Suprapubic skin (tissue), 4 donors: ENCODE measurements around the gene ANKRD6. TPM values are rescaled to one million over a fixed set of nuclear protein-coding genes. Genes with fewer than 3 reads are reported as not detected.

ENCODE experiments used
- DNase-seq, 2 donors: peaks; one replicate each; pipeline ENCODE4 v3.0.0-alpha.2; 2019; ENCODE audit warnings: low spot score in 2 of 2
- H3K27ac ChIP-seq: fragments of 200-600 bp; sonication (generic); one replicate; pipeline ENCODE4 v1.5.1; 2019
- H3K27me3 ChIP-seq: fragments of 200-600 bp; sonication (generic); one replicate; pipeline ENCODE4 v1.5.1; 2019
- H3K36me3 ChIP-seq: fragments of 200-600 bp; sonication (generic); one replicate; pipeline ENCODE4 v1.5.1; 2019
- H3K4me1 ChIP-seq: fragments of 200-600 bp; sonication (generic); one replicate; pipeline ENCODE4 v1.5.1; 2019
- H3K4me3 ChIP-seq: fragments of 200-600 bp; sonication (generic); one replicate; pipeline ENCODE4 v1.5.1; 2019; ENCODE audit warnings: mild to moderate bottlenecking
- H3K9me3 ChIP-seq: fragments of 200-600 bp; sonication (generic); one replicate; pipeline ENCODE4 v1.5.1; 2019
- CTCF ChIP-seq, 2 donors: fragments of 200-600 bp in 1 of 2; fragments of 450-650 bp in 1 of 2; sonication (generic) in 1 of 2; IDR thresholded peaks; one replicate each; pipeline ENCODE4 v1.5.1; 2016 to 2019; ENCODE audit warnings: antibody characterized with exemption in 2 of 2, mild to moderate bottlenecking in 1 of 2, moderate library complexity in 1 of 2
- EP300 ChIP-seq: sonication (generic); formaldehyde crosslinking; IDR thresholded peaks from one replicate; pipeline ENCODE4 v1.6.1; 2017; ENCODE audit warnings: antibody characterized with exemption
- POLR2A ChIP-seq, 2 donors: fragments of 450-650 bp; IDR thresholded peaks; one replicate each; pipeline ENCODE4 v1.6.1; 2017; ENCODE audit warnings: antibody characterized with exemption in 2 of 2, mild to moderate bottlenecking in 2 of 2, moderate library complexity in 2 of 2
- POLR2AphosphoS5 ChIP-seq, 3 donors: sonication (generic); formaldehyde crosslinking; IDR thresholded peaks; one replicate each; pipeline ENCODE4 v1.6.1; 2017; ENCODE audit warnings: antibody characterized with exemption in 3 of 3
- WGBS: methylation state at CpG from one replicate; pipeline ENCODE4 v1.1.5; 2018; 5-methylcytosine and 5-hydroxymethylcytosine counted together
- total RNA-seq, 4 donors: library from RNA; depleted of rRNA; stranded (reverse); fragments of >200 nt; gene quantifications; one replicate each; pipeline ENCODE4 v1.1.0, GENCODE V29; 2016

ANKRD6 gene
- total RNA-seq, 4 donors from 2014 or later = 3.4 to 6.9 (median 5.4) TPM

- Histone ChIP-seq H3K27ac (no peak overlapping the region), H3K9me3 (no peaks in the 10 kb centered on the region), H3K4me3 (no peak overlapping the region), H3K36me3 (no peaks in the 10 kb centered on the region), H3K4me1 (no peaks in the 10 kb centered on the region), H3K27me3 (no peaks in the 10 kb centered on the region)
- DNase-seq = no peak
- TF ChIP-seq POLR2A (IDR thresholded peaks at IDR 0.05) (no peak), POLR2AphosphoS5 (IDR thresholded peaks at IDR 0.05) (no peak), EP300 (no peak), CTCF (IDR thresholded peaks at IDR 0.05) (no peak)
- WGBS = 61% methylated on average over 2 of the region's 2 CpGs
Observed at GRCh38 chr6:89527634-89528033, 94.7 kb downstream of the ANKRD6 start.

GRCh38 chr6:89528866-89529265, 95.9 kb downstream of the ANKRD6 start:
- Histone ChIP-seq H3K36me3 (no peaks in the 10 kb centered on the region), H3K27ac (no peak overlapping the region), H3K4me3 (no peak overlapping the region), H3K27me3 (no peaks in the 10 kb centered on the region), H3K9me3 (no peaks in the 10 kb centered on the region), H3K4me1 (no peaks in the 10 kb centered on the region)
- no peak for DNase-seq
- TF ChIP-seq EP300 = no peak
- no peak for TF ChIP-seq POLR2AphosphoS5 (IDR thresholded peaks at IDR 0.05)
- TF ChIP-seq CTCF (IDR thresholded peaks at IDR 0.05) = no peak
- no peak for TF ChIP-seq POLR2A (IDR thresholded peaks at IDR 0.05)

- 75% methylated on average over 11 of the region's 11 CpGs for WGBS
- Histone ChIP-seq H3K27ac (no peak overlapping the region), H3K4me1 (no peaks in the 10 kb centered on the region), H3K9me3 (no peaks in the 10 kb centered on the region), H3K27me3 (no peaks in the 10 kb centered on the region), H3K4me3 (no peak overlapping the region), H3K36me3 (no peaks in the 10 kb centered on the region)
- no peak for DNase-seq
- TF ChIP-seq POLR2AphosphoS5 (IDR thresholded peaks at IDR 0.05) = no peak
- TF ChIP-seq POLR2A (IDR thresholded peaks at IDR 0.05) = no peak
- TF ChIP-seq EP300 = no peak
- TF ChIP-seq CTCF (IDR thresholded peaks at IDR 0.05) = no peak
Observed at GRCh38 chr6:89530982-89531381, 98.0 kb downstream of the ANKRD6 start.

GRCh38 chr6:89536231-89536630, 103.3 kb downstream of the ANKRD6 start:
- H3K9me3 ChIP-seq = no peaks in the 10 kb centered on the region
- no peak overlapping the region for H3K27ac ChIP-seq
- no peaks in the 10 kb centered on the region for H3K27me3 ChIP-seq
- 84% methylated on average over 5 of the region's 5 CpGs for WGBS
- no peak overlapping the region for H3K4me3 ChIP-seq
- no peaks in the 10 kb centered on the region for H3K36me3 ChIP-seq
- DNase-seq = no peak
- no peaks in the 10 kb centered on the region for H3K4me1 ChIP-seq
- TF ChIP-seq EP300 = no peak
- TF ChIP-seq POLR2A (IDR thresholded peaks at IDR 0.05) = no peak
- TF ChIP-seq POLR2AphosphoS5 (IDR thresholded peaks at IDR 0.05) = no peak
- TF ChIP-seq CTCF (IDR thresholded peaks at IDR 0.05) = no peak

- H3K27me3 ChIP-seq = no peaks in the 10 kb centered on the region
- no peaks in the 10 kb centered on the region for H3K9me3 ChIP-seq
- H3K27ac ChIP-seq = no peak overlapping the region
- H3K4me3 ChIP-seq = no peak overlapping the region
- 62% methylated on average over 2 of the region's 2 CpGs for WGBS
- no peak for TF ChIP-seq POLR2AphosphoS5 (IDR thresholded peaks at IDR 0.05)
- no peak for TF ChIP-seq POLR2A (IDR thresholded peaks at IDR 0.05)
- TF ChIP-seq CTCF (IDR thresholded peaks at IDR 0.05) = no peak
- no peak for TF ChIP-seq EP300
- no peak for DNase-seq
- no peaks in the 10 kb centered on the region for H3K36me3 ChIP-seq
- H3K4me1 ChIP-seq = no peaks in the 10 kb centered on the region
Observed at GRCh38 chr6:89539779-89540178, 106.8 kb downstream of the ANKRD6 start.
